H1 (cell line): Measurements from ENCODE around the gene FAM25A. TPM values are rescaled to one million over a fixed set of nuclear protein-coding genes. Genes with fewer than 3 reads are reported as not detected.

ENCODE experiments used
- CTCF ChIA-PET: fragments of 300-600 bp; sonication (Branson Sonifier 250); formaldehyde crosslinking; loops from one replicate; lab custom pipeline; 2021; ENCODE audit not compliant: partially characterized antibody; lab: Charles Lee
- POLR2A ChIA-PET: fragments of 300-600 bp; sonication (Branson Sonifier 250); formaldehyde crosslinking; loops from one replicate; lab custom pipeline; 2021; ENCODE audit warnings: inconsistent platforms; ENCODE audit not compliant: partially characterized antibody; lab: Charles Lee
- DNase-seq, 2 experiments: peaks; one replicate each; pipeline versions ENCODE4 v3.0.0 to v3.0.0-alpha.2; 2010 to 2022; ENCODE audit warnings: low spot score in 2 of 2, low read depth in 1 of 2, mixed read lengths in 1 of 2
- FAIRE-seq: peaks from 2 replicates; lab custom pipeline; 2011; peaks lifted over from hg19 to GRCh38; lab: Jason Lieb, UNC
- H2AFZ ChIP-seq: 2 replicates; pipeline ENCODE4 v1.8.1; 2012; ENCODE audit warnings: low read length, inconsistent platforms
- H2AK5ac ChIP-seq: 2 replicates; pipeline ENCODE4 v1.6.1; 2013; ENCODE audit warnings: low read depth, low read length
- H2BK120ac ChIP-seq: replicated peaks from 2 replicates; pipeline ENCODE3; 2013; ENCODE audit warnings: low read depth, low read length, inconsistent platforms
- H2BK12ac ChIP-seq: 2 replicates; pipeline ENCODE4 v1.6.1; 2013; ENCODE audit warnings: low read depth, low read length
- H2BK15ac ChIP-seq: 2 replicates; pipeline ENCODE4 v1.6.1; 2013; ENCODE audit warnings: low read length
- H2BK20ac ChIP-seq: 2 replicates; pipeline ENCODE4 v1.6.1; 2013; ENCODE audit warnings: low read length
- H2BK5ac ChIP-seq: 2 replicates; pipeline ENCODE4 v1.6.1; 2013; ENCODE audit warnings: low read depth, low read length
- H3K14ac ChIP-seq: 2 replicates; pipeline ENCODE4 v1.6.1; 2013; ENCODE audit warnings: inconsistent platforms; ENCODE audit not compliant: insufficient read length
- H3K18ac ChIP-seq: 2 replicates; pipeline ENCODE4 v1.6.1; 2013; ENCODE audit warnings: low read length; ENCODE audit errors: extremely low read depth
- H3K23ac ChIP-seq: 2 replicates; pipeline ENCODE4 v1.6.1; 2013; ENCODE audit warnings: inconsistent platforms; ENCODE audit not compliant: insufficient read length
- H3K23me2 ChIP-seq: 2 replicates; pipeline ENCODE4 v1.6.1; 2013; ENCODE audit warnings: low read depth, low read length
- H3K27ac ChIP-seq: 2 replicates; pipeline ENCODE4 v1.6.1; 2011; ENCODE audit warnings: low read depth, low read length, inconsistent platforms
- H3K27me3 ChIP-seq, 4 experiments: replicated peaks in 1 of 4; 1 replicate in 1 of 4; 2 replicates in 3 of 4; pipeline versions ENCODE4 v1.6.1 to v1.8.1; 2011 to 2013; ENCODE audit warnings: low read length in 3 of 4, mild to moderate bottlenecking in 3 of 4, inconsistent platforms in 2 of 4, mixed read lengths in 2 of 4, moderate library complexity in 1 of 4; ENCODE audit not compliant: control insufficient read depth in 3 of 4, insufficient read depth in 3 of 4; ENCODE audit errors: extremely low read depth in 1 of 4
- H3K36me3 ChIP-seq, 4 experiments: 2 replicates each; pipeline versions ENCODE4 v1.6.1 to v1.8.1; 2011 to 2013; ENCODE audit warnings: mild to moderate bottlenecking in 4 of 4, low read length in 3 of 4, moderate library complexity in 2 of 4, control low read depth in 1 of 4, inconsistent platforms in 1 of 4; ENCODE audit not compliant: insufficient read depth in 4 of 4, control insufficient read depth in 2 of 4
- H3K4ac ChIP-seq: replicated peaks from 2 replicates; pipeline ENCODE3; 2013; ENCODE audit warnings: low read length, low read depth, mixed read lengths, inconsistent platforms; ENCODE audit not compliant: insufficient read length
- H3K4me1 ChIP-seq, 4 experiments: replicated peaks in 1 of 4; 1 replicate in 1 of 4; 2 replicates in 3 of 4; pipeline versions ENCODE4 v1.6.1 to v1.8.1; 2011 to 2013; ENCODE audit warnings: low read length in 3 of 4, inconsistent platforms in 2 of 4, mixed read lengths in 1 of 4; ENCODE audit not compliant: insufficient read depth in 4 of 4, control insufficient read depth in 3 of 4
- H3K4me2 ChIP-seq, 2 experiments: 2 replicates each; pipeline versions ENCODE4 v1.6.1 to v1.8.1; 2011 to 2013; ENCODE audit warnings: low read depth in 2 of 2, low read length in 2 of 2, control low read depth in 1 of 2, inconsistent platforms in 1 of 2, mild to moderate bottlenecking in 1 of 2; ENCODE audit not compliant: insufficient read depth in 1 of 2
- H3K4me3 ChIP-seq, 4 experiments: fragments of 200-600, 300-600 bp in 1 of 4; sonication (generic), shearing (Covaris generic), sonication (Bioruptor Twin) in 1 of 4; 2 replicates each; pipeline versions ENCODE4 v1.5.1 to v1.8.1; 2011 to 2016; ENCODE audit warnings: low read length in 4 of 4, low read depth in 3 of 4, control low read depth in 2 of 4, inconsistent platforms in 2 of 4, mild to moderate bottlenecking in 2 of 4, mixed read lengths in 1 of 4, moderate library complexity in 1 of 4; ENCODE audit not compliant: insufficient read depth in 2 of 4; ENCODE audit errors: extremely low read depth in 1 of 4
- H3K56ac ChIP-seq: replicated peaks from 2 replicates; pipeline ENCODE3; 2013; ENCODE audit warnings: low read depth, mild to moderate bottlenecking, mixed read lengths, low read length, inconsistent platforms; ENCODE audit not compliant: insufficient read length
- H3K79me1 ChIP-seq: 2 replicates; pipeline ENCODE4 v1.6.1; 2013; ENCODE audit warnings: low read depth, low read length, control low read depth
- H3K79me2 ChIP-seq, 2 experiments: 2 replicates each; pipeline versions ENCODE4 v1.6.1 to v1.8.1; 2012 to 2013; ENCODE audit warnings: low read length in 2 of 2, mild to moderate bottlenecking in 2 of 2, inconsistent platforms in 1 of 2; ENCODE audit not compliant: insufficient read depth in 2 of 2, control insufficient read depth in 1 of 2
- H3K9ac ChIP-seq, 4 experiments: replicated peaks in 1 of 4; 1 replicate in 1 of 4; 2 replicates in 3 of 4; pipeline versions ENCODE4 v1.6.1 to v1.8.1; 2011 to 2013; ENCODE audit warnings: low read depth in 3 of 4, low read length in 3 of 4, control low read depth in 2 of 4, mild to moderate bottlenecking in 2 of 4, moderate library complexity in 2 of 4, inconsistent platforms in 1 of 4; ENCODE audit errors: extremely low read depth in 1 of 4
- H3K9me3 ChIP-seq, 2 experiments: 2 replicates each; pipeline versions ENCODE4 v1.6.1 to v1.8.1; 2012 to 2013; ENCODE audit warnings: mild to moderate bottlenecking in 2 of 2, moderate library complexity in 2 of 2, control low read depth in 1 of 2, inconsistent platforms in 1 of 2, low read depth in 1 of 2, low read length in 1 of 2, mixed read lengths in 1 of 2; ENCODE audit not compliant: insufficient read depth in 2 of 2
- H4K20me1 ChIP-seq, 2 experiments: replicated peaks in 1 of 2; 2 replicates each; pipeline versions ENCODE3 to v1.8.1; 2011 to 2013; ENCODE audit warnings: inconsistent platforms in 2 of 2, low read length in 2 of 2, mild to moderate bottlenecking in 1 of 2; ENCODE audit not compliant: insufficient read depth in 2 of 2, control insufficient read depth in 1 of 2
- H4K5ac ChIP-seq: 2 replicates; pipeline ENCODE4 v1.6.1; 2013; ENCODE audit warnings: low read length, low read depth, mixed read lengths, inconsistent platforms; ENCODE audit not compliant: insufficient read length
- H4K8ac ChIP-seq: 2 replicates; pipeline ENCODE4 v1.8.0; 2013; ENCODE audit warnings: mild to moderate bottlenecking, moderate library complexity, low read length, inconsistent platforms; ENCODE audit not compliant: insufficient read depth; ENCODE audit errors: extremely low read depth
- H4K91ac ChIP-seq: replicated peaks from 2 replicates; pipeline ENCODE3; 2013; ENCODE audit warnings: low read length, mixed read lengths, inconsistent platforms; ENCODE audit not compliant: insufficient read length
- ATF3 ChIP-seq: IDR thresholded peaks from 2 replicates; pipeline ENCODE4 v1.6.1; 2011; ENCODE audit warnings: low read depth, mild to moderate bottlenecking, low read length; ENCODE audit not compliant: insufficient read depth
- CEBPB ChIP-seq: IDR thresholded peaks from 2 replicates; pipeline ENCODE4 v1.6.1; 2012; ENCODE audit warnings: low read depth, low read length
- CREB1 ChIP-seq: IDR thresholded peaks from 2 replicates; pipeline ENCODE4 v1.6.1; 2012; ENCODE audit warnings: inconsistent platforms
- EZH2 ChIP-seq: fragments of 200-600 bp; sonication (generic); IDR thresholded peaks from 2 replicates; pipeline ENCODE4 v1.7.1; 2012; ENCODE audit warnings: low read depth, mild to moderate bottlenecking, moderate library complexity, low read length, inconsistent platforms; ENCODE audit not compliant: severe bottlenecking
- MAFK ChIP-seq: IDR thresholded peaks from 2 replicates; pipeline ENCODE4 v1.6.1; 2012; ENCODE audit warnings: low read depth, mild to moderate bottlenecking, improper control_type of control experiment, low read length
- NANOG ChIP-seq: IDR thresholded peaks from 2 replicates; pipeline ENCODE4 v1.6.1; 2011; ENCODE audit warnings: low read length, low read depth, mild to moderate bottlenecking, inconsistent platforms; ENCODE audit not compliant: insufficient read depth, poor library complexity, severe bottlenecking
- RNF2 ChIP-seq: fragments of 200-900, 300-1000 bp; sonication (generic); IDR thresholded peaks from 2 replicates; pipeline ENCODE4 v1.7.1; 2016; ENCODE audit warnings: borderline replicate concordance, low read depth, mild to moderate bottlenecking, antibody characterized with exemption, low read length; ENCODE audit not compliant: poor library complexity, severe bottlenecking; ENCODE audit errors: missing control alignments
- SAP30 ChIP-seq: fragments of 300-600 bp; sonication (generic); IDR thresholded peaks from 2 replicates; pipeline ENCODE4 v1.7.1; 2012; ENCODE audit warnings: low read length, moderate library complexity, mild to moderate bottlenecking, inconsistent platforms; ENCODE audit not compliant: insufficient read depth, insufficient replicate concordance
- SP1 ChIP-seq: IDR thresholded peaks from 2 replicates; pipeline ENCODE4 v1.6.1; 2011; ENCODE audit warnings: low read depth, low read length
- SUZ12 ChIP-seq: fragments of 200-600 bp; sonication (generic); IDR thresholded peaks from 2 replicates; pipeline ENCODE4 v1.6.1; 2012; ENCODE audit warnings: mild to moderate bottlenecking, inconsistent platforms, low read length, moderate library complexity, mixed read lengths
- TEAD4 ChIP-seq: IDR thresholded peaks from 2 replicates; pipeline ENCODE4 v1.6.1; 2012; ENCODE audit warnings: low read depth, low read length, inconsistent platforms, mixed read lengths
- YY1 ChIP-seq: IDR thresholded peaks from 2 replicates; pipeline ENCODE4 v1.6.1; 2011; ENCODE audit warnings: low read depth, mild to moderate bottlenecking, low read length
- WGBS, 2 experiments: shearing (Covaris generic) in 1 of 2; methylation state at CpG; one replicate each; pipeline versions ENCODE4 v1.1.6 to v1.1.7; 2013 to 2015; ENCODE audit warnings: low lambda C conversion rate in 2 of 2, mixed read lengths in 2 of 2, inconsistent platforms in 1 of 2, low coverage in 1 of 2, missing lambda C conversion rate in 1 of 2; ENCODE audit not compliant: insufficient replicate concordance in 2 of 2, insufficient coverage in 1 of 2, insufficient read length in 1 of 2; ENCODE audit errors: extremely low coverage in 1 of 2, missing lambda C conversion rate in 1 of 2; 5-methylcytosine and 5-hydroxymethylcytosine counted together
- polyA plus RNA-seq, 7 experiments: library from polyadenylated mRNA; depleted of rRNA in 3 of 7; stranded (reverse) in 5 of 7; unstranded in 2 of 7; fragments of >200 nt in 5 of 7; fragments of 200-250 nt in 2 of 7; gene quantifications; 1 replicate in 5 of 7; 2 replicates in 1 of 7; 4 replicates in 1 of 7; pipeline versions ENCODE4 v1.2.1 to v1.2.3, GENCODE V29; 2011 to 2013; ENCODE audit warnings: missing spikeins in 2 of 7, mixed read lengths in 2 of 7
- total RNA-seq: library from RNA; stranded (reverse); fragmentation: NEBNext Ultra II Directional; extraction: Animal tissue kit (Norgen Biotek cat#: 25700); gene quantifications from 2 replicates; pipeline ENCODE4 v1.2.1, GENCODE V29; 2021

The FAM25A gene
- total and polyA plus RNA-seq, 2 of the 8 experiments (the other 6 are each of a cell fraction or from before 2014, with no cell fraction given) = not detected

- WGBS, 2 experiments = 97% methylated on average over 3 of the region's 3 CpGs; no CpG with 5 or more reads in 1 of the 2 experiments
- H2BK20ac ChIP-seq = no peak overlapping the region
- H4K5ac ChIP-seq = no peak overlapping the region
- H2AK5ac ChIP-seq = peak overlapping the region; percentile 8; the same call in 1 of the 2 replicates
- no peak overlapping the region for H4K91ac ChIP-seq
- no peak overlapping the region for H3K4me2 ChIP-seq
- FAIRE-seq (no peak), DNase-seq (no peak)
- no peak overlapping the region for H3K4me3 ChIP-seq
- no peaks in the 10 kb centered on the region for H3K36me3 ChIP-seq
- no peak overlapping the region for H3K27ac ChIP-seq
- ChIA-PET POLR2A (interaction anchor here (0.9 kb wide), 1 partner anchor 55 kb away, joined by 4 read pairs; no protein-coding TSS in a partner anchor), CTCF (interaction anchor here (0.9 to 1.8 kb wide), 3 partner anchors 71 to 111 kb away, joined by 3 to 6 read pairs (median 3); no protein-coding TSS in a partner anchor)
- H4K20me1 ChIP-seq = no peaks in the 10 kb centered on the region
- peak overlapping the region; percentile 42 for H3K14ac ChIP-seq
- H3K79me2 ChIP-seq = no peaks in the 10 kb centered on the region
- H2AFZ ChIP-seq = no peak overlapping the region
- H3K18ac ChIP-seq = no peak overlapping the region
- 0 out of 7 replicates have a peak, but pooled peaks cover 0 to 2% (median 0%) of the 10 kb centered on the region in 4 experiments for H3K4me1 ChIP-seq
- no peaks in the 10 kb centered on the region for H3K9me3 ChIP-seq
- H3K9ac ChIP-seq = no peak overlapping the region
- H2BK120ac ChIP-seq = no peak overlapping the region
- no peak overlapping the region for H4K8ac ChIP-seq
- no peak overlapping the region for H2BK5ac ChIP-seq
- no peaks in the 10 kb centered on the region for H3K27me3 ChIP-seq
- no peak overlapping the region; the same call in 1 of the 2 replicates for H2BK15ac ChIP-seq
- H2BK12ac ChIP-seq = no peak overlapping the region
- H3K23me2 ChIP-seq = no peaks in the 10 kb centered on the region
- no peak overlapping the region for H3K4ac ChIP-seq
- no peak overlapping the region for H3K23ac ChIP-seq
- no peak overlapping the region for H3K56ac ChIP-seq
- H3K79me1 ChIP-seq = no peaks in the 10 kb centered on the region
- no peak for TF ChIP-seq RNF2
- no peak for TF ChIP-seq CEBPB
- no peak for TF ChIP-seq MAFK
- TF ChIP-seq NANOG = no peak
- no peak for TF ChIP-seq SP1
- no peak for TF ChIP-seq TEAD4
- no peak for TF ChIP-seq SUZ12
- TF ChIP-seq EZH2 = no peak
- TF ChIP-seq CREB1 = no peak
- no peak for TF ChIP-seq YY1
- no peak for TF ChIP-seq SAP30
- no peak for TF ChIP-seq ATF3
Measured at GRCh38 chr10:87038286-87038717, 18.2 kb downstream of the FAM25A start.
